NCI-H524 treated with DMSO at 0.1 percent for 48 hours (cell line): ENCODE results near the gene SLIT3.
"Not testable (repeated sequence)": the region's sequence is repeated elsewhere in the genome, so short reads cannot be mapped to it uniquely, and the experiment has no call there.

Experiments used
- DNase-seq: peaks from one replicate; lab custom pipeline; 2025; lab: John Stamatoyannopoulos, UW

SLIT3 gene

GRCh38 chr5:169142264-169142970 is 158.5 kb downstream of the SLIT3 start:
- DNase-seq, result no peak

DNA sequence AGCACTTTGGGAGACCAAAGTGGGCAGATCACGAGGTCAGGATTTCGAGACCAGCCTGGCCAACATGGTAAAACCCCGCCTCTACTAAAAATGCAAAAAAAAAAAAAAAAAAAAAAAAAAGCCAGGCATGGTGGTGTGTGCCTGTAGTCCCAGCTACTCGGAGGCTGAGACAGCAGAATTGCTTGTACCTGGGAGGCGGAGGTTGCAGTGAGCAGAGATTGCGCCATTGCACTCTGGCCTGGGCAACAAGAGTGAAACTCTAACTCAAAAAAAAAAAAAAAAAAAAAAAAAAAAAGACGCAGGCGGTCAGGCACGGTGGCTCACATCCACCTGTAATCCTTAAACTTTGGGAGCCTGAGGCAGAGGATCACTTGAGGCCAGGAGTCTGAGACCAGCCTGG is 160.7 kb downstream of the SLIT3 start:
- DNase-seq, result not testable (repeated sequence)

DNA sequence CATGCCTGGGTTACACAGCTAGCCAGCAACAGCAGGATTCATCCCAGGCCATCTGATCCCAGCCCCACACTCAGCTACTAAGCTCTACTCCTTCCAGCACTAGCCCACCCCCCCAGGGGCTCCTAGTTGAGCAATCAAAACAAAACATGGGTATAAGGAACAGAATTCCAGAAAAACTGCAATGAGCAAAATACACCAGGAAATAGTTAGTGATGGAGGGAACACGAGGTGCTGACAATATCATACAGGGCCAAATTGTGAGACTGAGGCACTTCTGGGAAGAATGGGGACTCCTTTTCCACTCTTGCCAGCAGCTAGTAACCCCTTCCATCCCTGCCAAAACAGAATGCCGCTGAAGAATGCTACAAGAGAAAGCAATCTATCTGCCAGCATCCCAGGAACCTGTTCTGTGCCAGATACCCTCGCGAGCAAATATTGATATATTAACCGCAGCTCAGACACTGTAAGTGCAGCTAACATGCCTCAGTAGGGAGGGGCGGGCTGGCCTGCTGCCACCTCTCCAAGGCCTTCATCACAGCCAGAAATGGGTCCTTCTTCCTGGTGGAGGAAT is 161.4 kb downstream of the SLIT3 start:
- no peak for DNase-seq

- DNase-seq, result no peak
These were observed 167.4 kb downstream of the SLIT3 start for GRCh38 chr5:169133531-169133930.

- DNase-seq, result no peak
These were observed 168.7 kb downstream of the SLIT3 start for GRCh38 chr5:169132302-169132660.

DNA sequence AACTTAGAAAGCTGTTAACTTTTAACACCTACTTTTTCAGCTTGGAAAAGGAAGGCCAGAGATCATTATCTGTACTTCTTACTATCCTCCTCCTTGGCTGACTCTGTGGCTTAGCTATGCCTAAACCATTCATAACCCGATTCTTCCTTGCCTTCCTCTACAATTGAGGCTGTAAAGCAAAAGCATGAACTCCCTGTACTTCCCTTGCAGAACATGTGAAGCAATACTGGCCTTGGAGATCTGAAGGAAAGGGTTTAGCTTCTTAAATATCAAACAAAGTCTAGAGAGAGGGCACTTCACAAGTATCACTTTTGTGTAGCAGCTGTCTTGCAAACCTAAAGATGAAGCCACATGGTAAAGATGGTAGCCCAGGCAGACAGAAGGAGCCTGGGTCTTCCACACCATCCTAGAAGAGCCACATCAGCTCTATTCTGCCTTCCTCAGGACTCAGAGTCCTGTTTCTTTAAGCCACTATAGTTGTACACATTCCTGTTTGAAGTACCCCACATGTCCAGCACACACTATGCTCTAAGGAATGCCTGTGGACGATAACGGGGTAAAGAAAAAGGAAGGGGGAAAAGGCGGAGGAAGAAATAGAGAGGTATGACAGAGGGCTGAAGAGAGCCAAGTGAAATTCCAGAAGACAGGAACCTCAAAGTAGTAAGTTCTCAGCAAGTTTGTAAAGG is 169.2 kb downstream of the SLIT3 start:
- no peak for DNase-seq

- DNase-seq, result no peak
These were observed 172.3 kb downstream of the SLIT3 start for GRCh38 chr5:169128679-169129078.

DNA sequence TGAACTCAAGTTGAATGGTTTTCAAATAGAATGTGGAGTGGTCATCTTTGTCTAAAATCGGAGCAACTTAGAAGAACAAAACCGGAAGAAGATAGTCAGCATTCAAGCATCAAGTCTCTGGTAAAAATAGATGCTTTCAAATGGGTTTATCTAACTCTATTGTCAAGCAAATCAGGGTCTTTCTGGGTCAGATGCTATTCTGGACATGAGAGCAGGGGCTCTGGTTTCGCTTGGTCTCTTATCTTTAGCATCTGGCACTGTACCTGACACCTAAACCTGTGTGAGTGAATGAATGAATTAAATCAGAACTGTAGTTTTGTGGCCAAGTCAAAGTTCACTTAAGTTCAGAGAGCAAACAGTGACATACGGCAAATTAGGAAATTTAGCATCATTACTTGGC is 173.5 kb downstream of the SLIT3 start:
- no peak for DNase-seq

- no peak for DNase-seq
These were observed 174.4 kb downstream of the SLIT3 start for GRCh38 chr5:169126481-169127021.

DNA sequence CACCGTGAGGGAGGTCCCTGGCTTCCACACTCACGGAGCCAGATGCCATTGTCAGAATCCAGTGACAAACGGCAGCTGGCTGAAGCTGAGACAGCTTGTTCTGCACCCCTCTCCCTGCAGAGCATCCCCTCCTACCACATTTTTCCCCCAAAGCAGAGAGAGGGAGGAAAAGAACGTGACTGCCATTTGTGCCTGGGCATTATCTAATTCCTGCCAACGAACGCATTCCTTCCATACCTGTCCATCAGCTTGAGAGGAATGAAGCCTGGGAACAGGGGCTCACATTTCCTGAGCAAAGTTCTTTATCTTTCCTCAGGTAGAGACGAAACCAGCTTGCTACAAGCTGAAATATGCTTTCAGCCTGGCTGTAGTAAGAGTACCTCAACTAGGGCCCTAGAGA is 175.4 kb downstream of the SLIT3 start:
- DNase-seq, result no peak

GRCh38 chr5:169122951-169123350 is 178.0 kb downstream of the SLIT3 start:
- no peak for DNase-seq

- no peak for DNase-seq
These were observed 179.1 kb downstream of the SLIT3 start for GRCh38 chr5:169121630-169122420.

- DNase-seq, result no peak
These were observed 181.5 kb downstream of the SLIT3 start for GRCh38 chr5:169119288-169120048.

DNA sequence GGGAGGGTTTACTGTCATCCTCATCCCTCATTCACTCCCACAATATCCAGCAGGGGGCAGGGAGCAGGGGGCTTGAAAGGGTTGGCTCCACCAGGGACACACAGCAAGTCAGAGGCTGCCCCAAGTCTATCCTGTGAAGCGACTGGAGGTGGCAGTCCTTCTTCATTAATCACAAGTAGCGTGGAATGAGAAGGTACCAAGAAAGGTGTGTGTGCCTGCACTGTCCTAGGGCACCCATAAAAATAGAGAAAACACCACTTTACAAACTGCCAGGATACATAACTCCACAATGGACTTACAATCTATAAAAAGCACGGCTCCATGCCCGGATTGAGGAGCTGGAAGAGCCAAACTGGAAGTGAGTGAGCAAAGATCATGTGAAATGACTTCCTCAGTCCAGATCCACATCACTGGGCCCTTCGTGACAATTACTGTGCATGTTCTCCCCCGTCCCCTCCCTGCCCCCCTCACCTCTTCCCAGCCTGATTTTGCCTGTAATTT is 183.9 kb downstream of the SLIT3 start:
- DNase-seq, result no peak

GRCh38 chr5:169115461-169116124 is 185.3 kb downstream of the SLIT3 start:
- DNase-seq, result no peak

DNA sequence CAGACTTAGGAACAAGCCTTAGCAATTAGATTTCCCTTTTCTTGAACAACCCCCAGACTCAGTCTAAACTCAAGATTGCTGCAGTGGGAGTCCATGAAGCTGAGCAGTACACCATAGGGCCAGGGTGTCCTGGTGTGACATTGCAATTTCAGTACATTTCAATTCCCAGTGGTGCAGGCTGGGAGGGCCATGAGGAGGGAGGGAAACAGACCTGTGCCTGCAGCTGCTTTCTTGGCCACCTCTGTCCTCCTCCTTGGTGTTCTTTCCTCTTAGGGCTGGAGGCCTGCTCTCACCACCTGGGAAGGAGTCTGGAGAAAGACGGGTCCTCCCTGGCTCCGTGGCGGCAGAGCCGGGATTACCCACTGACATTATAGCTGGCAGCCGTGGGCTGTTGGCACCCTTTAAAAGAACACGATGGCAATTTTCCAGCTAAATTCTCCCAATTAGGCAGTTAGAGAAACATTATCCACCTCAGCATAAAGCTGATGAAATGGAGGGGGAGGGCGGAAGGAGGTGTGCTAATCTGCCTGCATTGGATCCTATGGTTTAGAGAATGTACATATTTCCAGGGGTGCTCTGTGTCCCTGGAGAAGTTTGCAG is 186.4 kb downstream of the SLIT3 start:
- no peak for DNase-seq

DNA sequence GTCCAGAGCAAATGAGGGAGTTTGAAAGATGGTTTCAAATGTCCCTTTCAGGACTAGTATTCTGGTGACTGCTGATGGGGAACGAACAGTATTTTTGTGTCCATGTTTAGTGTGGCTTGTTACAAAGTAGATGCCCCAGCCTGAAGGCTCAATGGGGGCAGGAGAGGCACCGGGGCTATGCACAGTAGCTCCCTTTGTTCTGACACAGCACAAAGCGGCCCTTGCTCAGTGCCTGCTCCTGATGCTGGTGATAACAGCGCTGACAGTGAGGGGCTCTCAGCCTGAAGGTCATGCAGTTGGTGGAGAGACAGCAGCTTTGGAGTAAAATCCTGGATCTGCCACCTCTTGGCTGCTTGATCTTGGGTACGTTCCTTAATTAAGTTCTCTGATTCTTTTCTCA is 188.9 kb downstream of the SLIT3 start:
- DNase-seq, result no peak

DNA sequence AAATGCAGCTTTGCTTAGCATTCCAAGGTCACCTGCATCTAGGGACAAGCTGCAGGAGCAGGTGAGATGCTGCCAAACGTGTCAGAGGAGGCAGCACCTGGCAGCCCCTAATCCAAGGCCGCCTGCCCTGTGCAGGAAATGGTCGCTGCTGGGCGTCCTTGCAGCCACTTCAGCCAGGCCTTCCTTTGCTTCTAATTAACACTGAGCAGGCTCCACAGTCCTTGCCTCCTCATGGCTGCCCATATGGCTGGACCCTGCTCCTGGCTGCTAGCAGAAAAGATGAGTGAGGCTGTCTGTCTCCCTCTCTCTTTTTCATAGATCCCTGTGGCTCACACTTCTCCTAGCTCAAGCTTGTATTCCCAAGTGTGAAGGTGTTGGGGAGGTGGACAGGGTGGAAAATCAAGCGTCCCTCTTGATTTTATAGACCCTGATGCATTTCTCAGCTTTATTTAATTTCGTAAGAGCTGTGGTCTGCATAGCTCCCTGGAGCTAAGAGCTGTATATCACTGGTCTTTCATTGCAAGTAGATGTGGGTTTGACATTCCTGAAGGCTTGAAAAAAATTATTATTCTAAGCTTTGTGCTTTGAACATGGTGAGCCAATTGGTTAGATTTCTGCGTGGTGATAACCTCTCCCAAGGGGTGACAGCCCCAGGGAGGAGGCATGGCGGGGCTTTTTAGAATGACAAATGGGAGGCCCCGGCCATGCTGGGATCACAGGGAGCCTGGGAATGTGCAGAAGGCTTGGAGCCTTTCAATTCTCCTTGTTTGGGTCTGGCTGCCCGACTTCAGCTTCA is 193.8 kb downstream of the SLIT3 start:
- DNase-seq, result no peak

DNA sequence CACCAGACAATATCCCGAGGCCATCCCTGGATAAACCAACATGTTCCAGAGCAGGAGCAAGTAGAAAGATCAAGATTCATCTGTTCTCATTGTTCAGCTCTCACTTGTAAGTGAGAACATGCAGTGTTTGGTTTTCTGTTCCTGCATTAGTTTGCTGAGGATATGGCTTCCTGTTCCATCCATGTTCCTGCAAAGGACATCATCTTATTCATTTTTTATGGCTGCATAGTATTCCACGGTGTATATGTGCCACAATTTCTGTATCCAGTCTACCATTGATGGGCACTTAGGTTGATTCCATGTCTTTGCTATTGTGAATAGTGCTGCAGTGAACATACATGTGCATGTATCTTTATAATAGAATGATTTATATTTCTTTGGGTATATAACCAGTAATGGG is 195.4 kb downstream of the SLIT3 start:
- DNase-seq, result not testable (repeated sequence)
